ENCODE measurements around the gene DIRAS3.
"Not testable (repeated sequence)": the region's sequence is repeated elsewhere in the genome, so short reads cannot be mapped to it uniquely, and the experiment has no call there.

DIRAS3 gene, protein sequence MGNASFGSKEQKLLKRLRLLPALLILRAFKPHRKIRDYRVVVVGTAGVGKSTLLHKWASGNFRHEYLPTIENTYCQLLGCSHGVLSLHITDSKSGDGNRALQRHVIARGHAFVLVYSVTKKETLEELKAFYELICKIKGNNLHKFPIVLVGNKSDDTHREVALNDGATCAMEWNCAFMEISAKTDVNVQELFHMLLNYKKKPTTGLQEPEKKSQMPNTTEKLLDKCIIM

DNA sequence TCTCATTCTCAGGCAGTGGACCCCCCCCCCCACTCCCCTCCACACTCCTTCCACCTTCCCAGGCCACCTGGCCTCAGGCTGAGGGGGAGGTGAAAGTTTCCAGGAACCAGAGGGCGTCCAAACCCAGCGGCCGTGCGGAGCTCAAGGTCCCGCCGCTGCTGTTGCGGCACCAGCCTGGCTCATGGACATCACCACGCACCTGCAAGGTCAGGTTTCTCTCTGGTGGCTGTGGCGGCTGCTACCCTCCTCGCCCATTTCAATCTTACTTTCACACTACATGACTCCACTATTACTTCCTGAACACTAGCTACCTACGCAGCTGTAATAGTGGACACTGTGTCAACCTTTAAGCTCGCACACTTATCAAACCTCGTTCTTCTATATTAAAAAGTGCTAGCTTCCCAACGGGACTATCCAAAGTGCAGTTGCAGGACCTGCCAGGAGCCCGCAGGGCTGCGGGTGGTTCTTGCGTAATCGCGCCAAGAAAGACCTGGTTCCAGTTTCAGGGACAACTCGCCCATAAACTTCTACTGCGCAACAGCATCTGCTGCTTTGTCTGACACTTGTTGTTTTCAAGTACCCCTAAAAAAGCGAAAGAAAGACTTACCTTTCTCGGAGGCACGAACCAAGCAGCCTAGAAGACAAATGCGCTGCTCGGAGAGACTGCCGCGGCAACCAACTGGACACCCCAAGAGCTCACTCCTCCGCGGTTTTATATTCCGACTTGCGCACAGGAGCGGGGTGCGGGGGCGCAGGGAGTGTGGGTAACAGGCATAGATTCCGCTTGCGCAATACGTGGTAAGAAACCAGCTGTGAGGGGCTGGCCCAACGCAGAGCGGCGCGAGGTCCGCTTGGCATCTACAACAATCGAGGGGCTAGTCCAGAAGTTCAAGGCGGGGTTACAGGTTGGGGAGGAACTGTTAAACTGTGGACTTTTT lies at the start of gene DIRAS3:
Gene DIRAS3, minus strand, starts transcription at position 687 of the 938 bp plus-strand sequence. CDS start 3,330 bp downstream, outside the sequence.
- no peak for DNase-seq (ENCODE audit: low spot score)

DNA sequence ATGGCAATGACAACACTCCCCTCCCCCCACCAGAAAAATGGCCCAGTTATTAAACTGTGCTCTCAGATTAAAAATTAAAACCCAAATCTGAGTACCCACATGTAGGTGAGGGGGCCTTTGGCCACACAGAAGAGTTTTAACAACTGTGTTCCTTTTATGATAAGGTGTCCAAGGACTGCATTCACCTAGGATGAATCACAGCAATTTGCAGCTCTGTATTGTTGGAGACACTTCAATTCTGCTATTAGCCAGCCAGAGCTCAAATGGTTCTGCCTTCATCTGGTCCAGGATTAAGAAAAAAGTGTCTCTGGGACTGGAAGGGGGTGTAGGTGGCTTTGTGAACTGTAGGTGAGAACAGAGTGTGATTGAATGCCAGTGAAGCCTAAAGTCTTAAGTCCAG lies 43.3 kb upstream of the DIRAS3 start:
- DNase-seq (ENCODE audit: low spot score), result no peak

DNA sequence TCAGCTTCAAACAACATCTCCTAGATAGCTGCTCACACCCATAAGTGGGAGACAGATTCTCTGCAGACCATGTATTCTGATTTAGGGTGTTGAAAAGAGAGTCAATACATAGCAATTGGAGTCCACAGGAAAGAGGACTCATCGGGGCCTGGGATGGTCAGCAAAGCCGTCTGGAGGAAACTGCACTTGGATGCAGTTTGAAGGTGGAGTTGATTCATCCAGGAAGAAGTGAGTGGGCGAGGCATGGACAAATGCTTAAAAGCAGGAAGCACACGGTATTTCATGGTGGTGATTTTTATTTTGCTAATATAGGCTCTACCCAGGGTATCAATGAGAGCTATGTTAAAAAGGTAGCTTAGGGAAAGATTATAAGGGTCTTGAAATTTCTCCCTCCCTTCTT lies 36.8 kb upstream of the DIRAS3 start:
- DNase-seq (ENCODE audit: low spot score), result no peak

DNA sequence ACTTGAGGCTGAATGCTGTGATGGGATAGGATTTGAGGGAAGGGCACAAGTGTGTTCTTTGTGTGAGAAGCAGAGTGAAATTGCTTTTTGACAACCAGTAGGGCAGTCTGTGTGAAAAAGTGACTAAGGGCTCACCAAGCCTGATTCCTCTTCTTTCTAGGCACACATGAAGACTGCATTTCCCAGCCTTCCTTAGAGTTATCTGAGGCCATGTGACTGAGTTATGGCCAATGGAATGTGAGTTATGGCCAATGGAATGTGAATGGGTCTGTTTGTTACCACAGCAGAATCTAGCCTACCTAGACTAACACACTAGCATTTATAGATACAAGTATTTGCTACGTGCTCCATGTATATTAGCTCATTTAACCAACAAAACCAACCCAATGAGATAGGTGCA lies 35.3 kb upstream of the DIRAS3 start:
- no peak for DNase-seq (ENCODE audit: low spot score)

DNA sequence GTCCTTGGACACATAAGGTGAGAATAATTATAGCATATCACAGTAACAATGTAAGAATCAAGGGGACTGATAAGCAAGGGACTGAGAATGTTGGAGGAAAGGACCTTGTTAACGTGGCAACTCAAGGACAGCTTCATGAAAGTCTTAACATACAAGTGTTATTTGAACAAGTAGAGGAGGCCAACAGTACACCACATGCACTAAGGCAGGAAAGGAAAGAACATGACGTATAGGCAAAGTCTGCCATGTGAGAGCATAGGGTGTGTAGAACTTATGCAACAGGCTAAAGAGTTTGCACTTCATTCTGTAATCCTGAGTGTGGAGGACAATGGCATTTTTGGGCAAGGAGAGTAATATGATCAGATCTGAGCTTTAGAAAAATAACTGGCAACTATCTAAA lies 33.3 kb upstream of the DIRAS3 start:
- no peak for DNase-seq (ENCODE audit: low spot score)

DNA sequence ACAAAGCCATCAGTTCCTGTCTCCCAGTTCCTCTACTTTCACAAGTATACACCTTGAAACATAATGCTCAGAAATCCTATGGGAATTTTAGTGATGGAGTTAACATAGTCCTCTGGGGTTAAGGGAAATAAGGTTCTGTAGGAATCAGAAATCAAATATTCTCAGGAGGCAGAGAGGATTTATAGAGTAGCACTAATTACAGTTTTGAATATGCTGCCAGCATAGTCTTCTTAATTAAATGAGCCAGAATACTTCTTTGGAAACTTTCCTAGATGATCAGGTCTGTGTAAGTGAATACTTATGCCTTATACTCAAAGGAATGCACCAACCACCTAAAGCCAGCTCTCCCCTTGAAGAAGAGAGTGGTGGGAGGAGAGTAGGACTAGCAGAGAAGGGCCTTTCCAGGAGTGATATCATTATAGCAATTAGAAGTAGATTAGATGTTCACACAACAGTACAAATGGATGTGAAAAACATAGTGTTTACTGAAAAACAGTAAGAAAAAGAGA lies 31.4 kb upstream of the DIRAS3 start:
- DNase-seq (ENCODE audit: low spot score), result no peak

DNA sequence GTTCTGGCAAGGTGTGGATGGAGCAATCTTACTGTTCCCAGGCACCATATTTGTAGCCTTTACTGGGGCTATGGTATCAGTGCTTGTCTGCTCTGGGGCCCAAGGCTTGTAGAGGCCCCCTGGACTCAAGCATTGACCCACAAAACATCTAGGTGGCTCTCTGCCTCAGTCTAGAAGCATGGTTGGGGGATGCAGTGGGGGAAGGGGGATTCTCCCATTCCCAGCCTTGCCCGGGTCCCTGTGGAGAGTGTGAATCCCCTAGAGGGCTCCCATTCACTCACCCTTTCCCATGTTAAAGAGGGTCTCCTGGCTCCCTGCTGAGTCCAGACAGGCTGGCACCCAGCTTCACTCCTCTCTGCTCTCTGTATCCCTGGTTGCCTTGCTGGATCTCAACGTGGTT lies 28.2 kb upstream of the DIRAS3 start:
- DNase-seq (ENCODE audit: low spot score), result no peak

DNA sequence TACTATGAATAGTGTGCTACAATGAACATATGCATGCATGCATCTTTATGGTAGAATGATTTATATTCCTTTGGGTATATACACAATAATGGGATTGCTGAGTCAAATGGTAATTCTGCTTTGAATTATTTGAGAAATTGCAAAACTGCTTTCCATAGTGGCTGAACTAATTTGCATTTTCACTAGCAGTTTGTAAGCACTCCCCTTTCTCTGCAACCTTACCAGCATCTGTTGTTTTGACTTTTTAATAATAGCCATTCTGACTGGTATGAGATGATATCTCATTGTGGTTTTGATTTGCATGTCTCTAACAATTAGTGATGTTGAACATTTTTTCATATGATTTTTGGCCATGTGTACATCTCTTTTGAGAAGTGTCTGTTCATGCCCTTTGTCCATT lies 24.0 kb upstream of the DIRAS3 start:
- DNase-seq (ENCODE audit: low spot score), result no peak

DNA sequence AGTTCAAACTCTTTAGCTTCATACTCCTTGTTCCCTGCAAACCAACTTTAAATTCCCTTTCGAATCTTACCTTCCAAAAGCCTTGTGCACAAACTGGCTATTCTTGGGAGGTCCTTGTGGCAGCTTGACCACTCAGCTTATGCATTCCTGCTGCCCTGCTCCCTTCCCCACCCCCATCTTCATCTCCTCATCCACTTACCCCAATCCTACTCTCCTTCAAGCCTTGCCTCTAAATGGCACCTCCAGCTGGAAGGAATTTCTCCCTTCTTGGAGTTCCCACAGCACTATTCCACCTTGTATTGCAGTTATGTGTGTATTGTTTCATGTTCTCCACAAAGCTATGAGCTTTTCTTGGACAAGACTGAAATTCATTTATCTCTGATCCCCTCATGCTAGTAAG lies 15.3 kb upstream of the DIRAS3 start:
- DNase-seq (ENCODE audit: low spot score), result no peak

DNA sequence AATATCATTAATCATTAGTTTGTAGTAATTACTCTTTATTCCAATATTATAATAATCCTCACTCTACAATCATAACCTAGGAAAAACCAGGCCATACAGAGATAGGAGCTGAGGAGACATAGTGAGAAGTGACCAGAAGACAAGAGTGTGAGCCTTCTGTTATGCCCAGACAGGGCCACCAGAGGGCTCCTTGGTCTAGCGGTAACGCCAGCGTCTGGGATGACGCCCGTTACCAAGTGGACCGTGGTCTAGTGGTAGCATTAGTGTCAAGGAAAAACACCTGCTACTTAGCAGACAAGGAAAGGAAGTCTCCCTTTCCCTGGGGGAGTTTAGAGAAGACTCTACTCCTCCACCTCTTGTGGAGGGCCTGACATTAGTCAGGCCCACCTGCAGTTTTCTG lies 7.6 kb upstream of the DIRAS3 start:
- DNase-seq (ENCODE audit: low spot score), result not testable (repeated sequence)

DNA sequence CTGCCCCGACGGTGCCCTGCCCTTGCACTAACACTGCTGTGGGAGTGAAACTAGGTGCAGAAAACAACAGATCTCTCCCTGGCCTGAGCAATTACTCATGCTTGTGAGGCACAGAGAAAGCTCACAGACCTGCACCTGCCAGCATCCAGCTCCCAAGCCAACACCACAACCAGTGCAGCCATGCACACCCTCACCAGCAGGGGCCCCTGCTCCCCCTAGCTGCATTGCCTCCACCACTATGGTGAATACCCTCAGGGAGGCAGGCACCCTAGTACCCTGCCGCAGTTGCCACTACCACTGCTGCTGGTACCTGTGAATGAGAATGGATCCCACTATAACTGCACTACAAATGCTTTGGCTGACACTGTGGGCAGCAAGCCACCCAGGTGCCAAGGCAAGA lies 7.1 kb upstream of the DIRAS3 start:
- no peak for DNase-seq (ENCODE audit: low spot score)

DNA sequence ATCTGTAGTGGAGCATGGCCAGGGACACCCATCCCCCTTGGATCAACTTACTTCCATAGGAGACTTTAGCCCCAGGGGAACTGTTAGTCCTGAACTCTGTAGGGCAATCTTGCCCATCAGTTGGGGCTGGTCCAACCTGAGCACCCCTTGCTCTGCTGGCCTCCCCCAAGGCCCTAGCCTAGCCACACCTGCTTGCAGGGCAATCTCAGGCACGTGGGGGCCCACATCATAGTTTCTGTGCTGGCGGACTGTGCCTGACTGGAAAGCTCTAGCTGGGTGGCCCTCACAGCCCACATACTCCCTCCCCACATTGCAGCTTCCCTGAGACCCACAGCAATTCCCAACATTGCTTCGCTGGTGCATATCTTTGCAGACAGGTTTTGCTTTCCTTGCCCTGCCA lies 6.6 kb upstream of the DIRAS3 start:
- DNase-seq (ENCODE audit: low spot score), result no peak

DNA sequence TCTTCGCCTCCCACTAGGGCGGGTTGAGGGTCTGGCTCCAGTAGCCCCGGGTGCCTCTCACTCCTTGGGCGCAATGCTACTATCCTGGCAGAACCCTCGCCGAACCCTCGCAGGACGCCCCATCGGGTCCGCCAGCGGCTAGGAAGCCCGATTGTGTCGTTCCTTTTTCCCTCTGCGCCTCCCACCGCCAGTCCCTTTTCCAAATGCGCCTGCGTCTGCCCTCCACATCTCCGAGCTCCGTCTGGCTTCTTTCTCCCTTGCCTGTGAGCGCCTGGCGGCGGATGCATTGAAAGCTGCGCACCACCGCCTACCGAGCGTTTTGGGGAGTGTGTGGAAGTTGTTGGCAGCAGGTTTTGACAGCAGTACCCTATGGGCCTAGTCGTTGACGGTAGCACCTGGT lies 1.0 kb upstream of the DIRAS3 start:
- DNase-seq (ENCODE audit: low spot score), result no peak

DNA sequence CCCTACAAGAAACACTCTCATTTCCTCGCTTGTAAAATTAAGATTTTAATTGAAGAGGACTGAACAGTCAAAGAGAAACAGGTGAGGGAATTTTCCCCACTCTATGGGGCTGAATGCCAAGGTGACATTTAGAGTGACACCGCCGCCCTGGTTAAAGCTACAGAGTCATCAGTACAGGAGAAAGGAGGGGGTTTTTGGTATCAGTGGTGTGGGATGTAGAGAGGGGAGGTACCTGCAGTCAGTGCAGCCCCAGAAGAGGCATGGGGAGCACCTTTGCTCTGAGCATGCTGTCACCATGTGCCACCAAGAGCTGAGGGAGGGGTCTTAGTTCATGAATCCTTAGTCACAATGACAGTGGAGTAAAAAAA lies 2.8 kb downstream of the DIRAS3 start:
- DNase-seq (ENCODE audit: low spot score), result no peak

DNA sequence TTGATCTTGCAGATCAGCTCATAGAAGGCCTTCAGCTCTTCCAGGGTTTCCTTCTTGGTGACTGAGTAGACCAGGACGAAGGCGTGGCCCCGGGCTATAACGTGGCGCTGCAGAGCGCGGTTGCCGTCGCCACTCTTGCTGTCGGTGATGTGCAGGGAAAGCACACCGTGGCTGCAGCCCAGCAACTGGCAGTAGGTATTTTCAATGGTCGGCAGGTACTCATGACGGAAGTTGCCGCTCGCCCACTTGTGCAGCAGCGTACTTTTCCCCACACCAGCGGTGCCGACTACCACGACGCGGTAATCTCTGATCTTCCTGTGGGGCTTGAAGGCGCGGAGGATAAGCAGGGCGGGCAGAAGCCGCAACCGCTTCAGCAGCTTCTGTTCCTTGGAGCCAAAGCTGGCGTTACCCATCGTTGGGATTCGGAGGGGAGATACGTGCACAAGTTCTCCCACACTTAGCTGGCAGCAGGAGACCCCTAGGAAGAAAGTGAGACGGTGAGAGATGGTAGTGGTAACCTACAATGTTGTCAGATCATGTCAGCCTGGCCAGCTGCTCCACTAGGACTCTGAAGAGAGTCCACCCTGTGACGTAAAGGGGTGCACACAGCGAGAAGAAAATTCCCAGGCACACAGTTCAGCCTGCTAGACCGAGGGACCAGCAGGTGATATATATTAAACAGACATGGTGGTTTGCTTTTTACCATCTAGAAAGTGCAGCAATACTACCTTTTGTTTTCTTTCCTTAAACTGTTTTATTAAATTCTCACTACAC lies 3.4 kb downstream of the DIRAS3 start:
- no peak for DNase-seq (ENCODE audit: low spot score)

DNA sequence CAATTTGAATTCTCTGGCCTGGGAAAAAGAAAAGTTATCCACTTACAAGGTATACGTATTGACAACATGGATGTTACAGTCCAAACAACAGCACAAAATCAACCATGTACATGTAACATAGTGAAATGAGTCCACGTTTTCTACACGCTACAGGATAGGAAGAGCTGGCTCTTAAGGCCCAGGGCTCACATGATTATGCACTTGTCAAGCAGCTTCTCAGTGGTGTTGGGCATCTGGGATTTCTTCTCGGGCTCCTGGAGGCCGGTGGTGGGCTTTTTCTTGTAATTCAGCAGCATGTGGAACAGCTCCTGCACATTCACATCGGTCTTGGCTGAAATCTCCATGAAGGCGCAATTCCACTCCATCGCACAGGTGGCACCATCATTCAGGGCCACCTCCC lies 4.0 kb downstream of the DIRAS3 start:
- no peak for DNase-seq (ENCODE audit: low spot score)

DNA sequence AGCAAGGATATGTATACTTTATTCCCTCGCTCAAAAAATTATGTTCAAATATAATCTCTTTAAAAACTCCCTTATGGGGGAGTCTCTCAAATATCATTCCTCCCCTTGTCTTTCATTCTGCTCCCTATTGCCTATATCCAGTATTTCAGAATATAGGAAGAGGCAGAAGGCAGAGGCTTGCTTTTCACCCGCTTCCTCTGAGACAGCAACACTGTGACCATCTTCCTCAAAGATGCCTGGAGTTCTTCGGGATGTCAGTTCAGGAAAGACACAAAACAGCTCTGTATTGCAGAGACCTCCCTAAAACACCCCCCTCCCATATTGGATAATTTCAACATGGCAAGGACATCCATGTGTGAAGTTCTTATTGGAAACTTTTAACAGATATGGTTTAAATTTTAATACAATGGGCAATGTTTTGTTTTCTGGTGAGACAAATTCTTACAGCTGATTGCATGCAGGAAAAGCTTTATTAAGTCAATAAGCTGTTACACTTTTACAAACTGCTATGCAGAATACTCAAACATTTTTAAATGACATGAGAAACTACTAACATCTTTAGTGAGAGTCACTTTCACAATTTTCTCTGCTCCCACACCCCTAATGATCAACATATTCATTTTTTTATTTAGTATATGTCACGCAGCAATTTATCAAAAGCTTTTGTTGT lies 4.8 kb downstream of the DIRAS3 start:
- no peak for DNase-seq (ENCODE audit: low spot score)

DNA sequence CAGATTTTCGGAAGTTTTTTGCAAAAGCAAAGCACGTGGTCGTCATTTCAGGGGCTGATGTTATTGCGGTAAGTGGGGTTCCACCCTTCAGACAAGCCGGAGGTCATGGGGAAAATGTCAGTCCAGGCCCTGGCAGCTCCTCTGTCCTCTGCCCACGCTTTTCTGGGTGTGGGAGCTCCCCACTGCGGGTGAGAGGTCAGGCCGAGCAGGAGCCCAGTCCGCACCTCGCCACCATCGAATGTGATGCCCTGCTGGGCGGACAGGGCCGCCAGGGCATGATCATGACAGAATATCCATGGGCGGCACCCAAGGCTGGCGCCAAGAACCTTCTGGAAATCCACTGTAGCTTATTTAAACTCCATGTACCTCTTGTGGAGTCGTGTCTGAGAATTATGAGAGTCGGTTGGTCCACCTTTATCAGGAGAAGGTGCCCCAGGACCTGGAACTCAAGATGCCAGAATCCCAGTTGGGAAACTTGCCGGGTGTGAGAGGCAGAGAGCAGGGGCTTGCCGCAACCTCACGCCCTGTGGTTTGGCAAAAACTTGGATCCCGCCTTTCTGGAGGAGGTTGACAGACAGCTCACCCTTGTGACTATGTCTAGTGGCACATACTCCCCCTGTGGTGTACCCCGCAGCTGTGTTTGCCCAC lies 6.9 kb downstream of the DIRAS3 start:
- DNase-seq (ENCODE audit: low spot score), result no peak

DNA sequence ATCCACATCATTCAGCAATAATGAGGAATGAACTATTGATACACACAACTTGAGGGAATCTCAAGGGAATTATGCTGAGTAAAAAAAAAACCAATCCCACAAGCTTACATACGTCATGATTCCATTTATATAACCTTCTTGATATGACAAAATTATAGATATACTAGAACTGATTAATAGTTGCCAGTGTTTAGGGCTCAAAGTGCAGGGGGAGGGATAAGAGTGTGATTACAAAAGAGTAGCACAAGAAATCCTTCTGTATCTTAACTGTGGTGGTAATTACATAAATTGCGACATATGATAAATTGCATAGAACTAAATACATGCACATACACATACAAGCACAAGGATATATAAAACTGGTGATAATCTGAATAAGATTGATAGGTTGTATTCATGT lies 13.5 kb downstream of the DIRAS3 start:
- no peak for DNase-seq (ENCODE audit: low spot score)

DNA sequence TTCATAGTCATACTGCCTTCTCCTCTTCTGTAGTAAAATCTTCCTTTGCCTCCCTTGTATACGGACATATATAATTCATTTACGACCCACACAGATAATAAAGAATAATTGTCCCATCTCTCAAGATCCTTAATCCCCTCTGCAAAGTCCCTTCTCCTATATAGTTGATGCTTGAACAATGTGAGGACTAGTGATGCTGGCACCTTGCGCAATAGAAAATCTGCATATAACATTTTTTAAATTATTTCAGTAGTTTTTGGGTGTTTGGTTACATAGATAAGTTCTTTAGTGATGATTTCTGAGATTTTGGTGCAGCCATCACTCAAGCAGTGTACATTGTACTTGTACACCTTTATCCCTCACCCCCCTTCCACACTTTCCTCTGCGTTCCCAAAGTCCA lies 21.0 kb downstream of the DIRAS3 start:
- no peak for DNase-seq (ENCODE audit: low spot score)

DNA sequence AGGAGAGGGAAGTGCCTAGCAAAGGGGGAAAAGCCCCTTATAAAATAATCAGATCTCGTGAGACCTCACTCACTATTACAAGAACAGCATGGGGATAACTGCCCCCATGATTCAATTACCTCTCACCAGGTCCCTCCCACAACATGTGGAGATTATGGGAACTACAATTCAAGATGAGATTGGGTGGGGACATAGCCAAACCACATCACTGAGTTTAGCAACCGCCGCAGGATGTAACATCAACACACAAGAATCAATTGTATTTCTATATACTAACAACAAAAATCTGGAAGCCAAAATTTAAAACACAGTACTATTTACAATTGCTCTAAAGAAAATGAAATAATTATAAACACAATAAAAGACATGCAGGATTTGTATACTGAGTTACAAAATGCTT lies 21.9 kb downstream of the DIRAS3 start:
- no peak for DNase-seq (ENCODE audit: low spot score)
